ENCODE results near the gene CDCP1.

GRCh38 chr3:45067486-45067885 lies 78.7 kb downstream of the CDCP1 start:
- TF ChIP-seq CTCF (conservative IDR thresholded peaks at IDR 0.05 in 1 of 2, IDR thresholded peaks at IDR 0.05 in 1 of 2; ENCODE audit: extremely low read depth in 1 of 2, insufficient read depth in 1 of 2, low read depth in 1 of 2, low read length in 2 of 2): no peak
- TF ChIP-seq EZH2 (IDR thresholded peaks at IDR 0.05; ENCODE audit: borderline replicate concordance, low read length): no peak

All from mammary epithelial cell (primary cell).